MCF 10A (cell line): Measurements from ENCODE around the gene IARS2. TPM values are rescaled to one million over a fixed set of nuclear protein-coding genes. Genes with fewer than 3 reads are reported as not detected.

Experiments used
- Bru-seq: library from RNA; stranded (reverse); fragments of 400-500 nt; gene quantifications from one replicate; lab custom pipeline; 2021; lab: Mats Ljungman, UMichigan
- BruChase-seq, 2 experiments: library from RNA; stranded (reverse); fragments of 400-500 nt; gene quantifications; one replicate each; lab custom pipeline; 2021; lab: Mats Ljungman, UMichigan
- BruUV-seq: library from RNA; stranded (reverse); fragments of 400-500 nt; replicated peaks from 2 replicates; lab custom pipeline; 2021; lab: Mats Ljungman, UMichigan
- CTCF ChIA-PET: fragments of 300-600 bp; sonication (Branson Sonifier 250); formaldehyde crosslinking; extraction: SDS; loops from one replicate; lab custom pipeline; 2021; ENCODE audit warnings: antibody characterized with exemption, inconsistent platforms; lab: Yijun Ruan, JAX
- POLR2A ChIA-PET: fragments of 300-600, 350-650 bp; sonication (Branson Sonifier 250); formaldehyde crosslinking; extraction: SDS; loops from one replicate; lab custom pipeline; 2020; ENCODE audit warnings: antibody characterized with exemption, inconsistent platforms; lab: Yijun Ruan, JAX
- DNase-seq: peaks from one replicate; pipeline ENCODE4 v3.0.0-alpha.2; 2018; ENCODE audit not compliant: unreplicated experiment
- H3K27ac Mint-ChIP-seq: one replicate; pipeline ENCODE4 v1.8.0; 2022; ENCODE audit warnings: mild to moderate bottlenecking, low read depth, mixed read lengths; ENCODE audit not compliant: unreplicated experiment
- H3K27me3 Mint-ChIP-seq: one replicate; pipeline ENCODE4 v1.8.0; 2022; ENCODE audit warnings: mixed read lengths; ENCODE audit not compliant: insufficient read depth, unreplicated experiment
- H3K36me3 Mint-ChIP-seq: one replicate; pipeline ENCODE4 v1.8.0; 2022; ENCODE audit warnings: mild to moderate bottlenecking, moderate library complexity, mixed read lengths; ENCODE audit not compliant: insufficient read depth, unreplicated experiment
- H3K4me1 Mint-ChIP-seq: one replicate; pipeline ENCODE4 v1.8.0; 2022; ENCODE audit warnings: mixed read lengths; ENCODE audit not compliant: insufficient read depth, unreplicated experiment
- H3K4me3 Mint-ChIP-seq: one replicate; pipeline ENCODE4 v1.8.0; 2022; ENCODE audit warnings: mild to moderate bottlenecking, moderate library complexity, mixed read lengths; ENCODE audit not compliant: unreplicated experiment
- H3K9me3 Mint-ChIP-seq: one replicate; pipeline ENCODE4 v1.8.0; 2022; ENCODE audit warnings: mixed read lengths; ENCODE audit not compliant: unreplicated experiment
- intact Hi-C: fragments of 100-400 bp; cut with micrococcal nuclease; formaldehyde crosslinking; loops from 2 replicates; pipeline ENCODE4 v1.14.1; 2022
- long read RNA-seq: library from polyadenylated mRNA; stranded (forward); transcript quantifications from one replicate; pipeline ENCODE4 v2.0.0, GENCODE V29; 2022
- total RNA-seq: library from RNA; stranded (reverse); gene quantifications from 2 replicates; pipeline ENCODE4 v1.2.3, GENCODE V29; 2022
- TF ChIP-seq, protein P1 (sequence below): fragments of 200-600 bp; IDR thresholded peaks from one replicate; pipeline ENCODE4 v1.8.0; 2022; ENCODE audit warnings: antibody characterized with exemption, mild to moderate bottlenecking; ENCODE audit not compliant: unreplicated experiment

IARS2 gene
- total RNA-seq, result 151 and 158 TPM in 2 replicates
- percentile 88 among the genes with signal in this experiment for Bru-seq, nascent RNA
- percentile 95 among the genes with signal in this experiment for BruChase-seq, experiment 1, labeled RNA remaining after a 6-hour chase
- percentile 91 among the genes with signal in this experiment for BruChase-seq, experiment 2, labeled RNA remaining after a 2-hour chase
- long read RNA-seq, transcript IARS2-201 (23 exons, 3,560 nt), result major isoform, 461 of 523 reads
- long read RNA-seq, partial matches to known transcripts, result 46 of 523 reads
- long read RNA-seq, other reads (novel, unspliced or antisense), result 16 of 523 reads

- CTCF ChIA-PET, result interaction anchor here (0.7 to 1.3 kb wide), 4 partner anchors 13 to 97 kb away, joined by 3 to 5 read pairs (median 4); no protein-coding TSS in a partner anchor
- TF ChIP-seq, protein P1, sequence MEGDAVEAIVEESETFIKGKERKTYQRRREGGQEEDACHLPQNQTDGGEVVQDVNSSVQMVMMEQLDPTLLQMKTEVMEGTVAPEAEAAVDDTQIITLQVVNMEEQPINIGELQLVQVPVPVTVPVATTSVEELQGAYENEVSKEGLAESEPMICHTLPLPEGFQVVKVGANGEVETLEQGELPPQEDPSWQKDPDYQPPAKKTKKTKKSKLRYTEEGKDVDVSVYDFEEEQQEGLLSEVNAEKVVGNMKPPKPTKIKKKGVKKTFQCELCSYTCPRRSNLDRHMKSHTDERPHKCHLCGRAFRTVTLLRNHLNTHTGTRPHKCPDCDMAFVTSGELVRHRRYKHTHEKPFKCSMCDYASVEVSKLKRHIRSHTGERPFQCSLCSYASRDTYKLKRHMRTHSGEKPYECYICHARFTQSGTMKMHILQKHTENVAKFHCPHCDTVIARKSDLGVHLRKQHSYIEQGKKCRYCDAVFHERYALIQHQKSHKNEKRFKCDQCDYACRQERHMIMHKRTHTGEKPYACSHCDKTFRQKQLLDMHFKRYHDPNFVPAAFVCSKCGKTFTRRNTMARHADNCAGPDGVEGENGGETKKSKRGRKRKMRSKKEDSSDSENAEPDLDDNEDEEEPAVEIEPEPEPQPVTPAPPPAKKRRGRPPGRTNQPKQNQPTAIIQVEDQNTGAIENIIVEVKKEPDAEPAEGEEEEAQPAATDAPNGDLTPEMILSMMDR, result no peak
- Mint-ChIP-seq H3K9me3 (no peaks in the 10 kb centered on the region), H3K27me3 (no peaks in the 10 kb centered on the region), H3K4me1 (peaks cover 22% of the 10 kb centered on the region), H3K27ac (peak within 1 kb of the TSS; percentile 36), H3K36me3 (peaks cover 41% of the 10 kb centered on the region), H3K4me3 (peak within 1 kb of the TSS; percentile 79)
- intact Hi-C loops, result loop anchor here (1.0 kb wide), 1 partner anchor 48 kb away; the partner anchor contains the start of gene EPRS1
- DNase-seq, result peak; percentile 95
- TSS peak; percentile 27 for BruUV-seq
- POLR2A ChIA-PET, result interaction anchor here (0.6 to 2.4 kb wide), 12 partner anchors 8 to 1809 kb away, joined by 3 to 17 read pairs (median 3); partner anchors contain the start of genes EPRS1 and RRP15
Observed at GRCh38 chr1:220094016-220094911, at the start of gene IARS2. IARS2 (plus strand) TSS chr1:220094132; CDS start chr1:220094217, 85 bp downstream.

DNA sequence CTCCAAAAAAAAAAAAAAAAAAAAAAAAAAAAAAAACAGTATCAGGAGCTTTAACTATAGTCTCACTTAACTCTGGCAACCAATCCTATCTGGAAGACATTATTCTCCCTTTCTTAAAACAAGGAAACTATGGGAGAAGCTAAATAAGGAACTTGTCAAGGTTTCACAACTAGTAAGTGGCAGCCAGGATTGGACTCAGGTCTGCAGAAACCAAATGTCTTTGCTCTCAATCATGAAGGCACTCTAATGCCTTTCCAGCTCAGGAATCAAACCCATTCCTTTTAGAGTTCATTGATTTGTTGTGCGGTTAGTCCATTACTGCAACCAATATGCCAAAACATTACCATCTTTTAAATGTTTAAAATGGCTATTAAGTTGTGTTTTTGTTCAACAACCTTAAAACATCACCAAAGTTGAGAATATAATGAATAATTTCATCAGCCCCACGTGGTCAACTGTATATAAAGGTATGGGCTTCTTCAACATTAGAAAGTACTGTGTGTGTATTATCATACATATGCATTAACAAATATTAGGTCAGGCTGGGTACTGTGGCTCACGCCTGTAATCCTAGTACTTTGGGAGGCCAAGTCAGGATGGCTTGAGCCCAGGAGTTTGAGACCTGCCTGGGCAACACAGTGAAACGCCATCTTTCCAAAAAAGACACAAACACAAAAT is 49.1 kb upstream of the IARS2 start:
- no peaks in the 10 kb centered on the region for H3K27me3 Mint-ChIP-seq

DNA sequence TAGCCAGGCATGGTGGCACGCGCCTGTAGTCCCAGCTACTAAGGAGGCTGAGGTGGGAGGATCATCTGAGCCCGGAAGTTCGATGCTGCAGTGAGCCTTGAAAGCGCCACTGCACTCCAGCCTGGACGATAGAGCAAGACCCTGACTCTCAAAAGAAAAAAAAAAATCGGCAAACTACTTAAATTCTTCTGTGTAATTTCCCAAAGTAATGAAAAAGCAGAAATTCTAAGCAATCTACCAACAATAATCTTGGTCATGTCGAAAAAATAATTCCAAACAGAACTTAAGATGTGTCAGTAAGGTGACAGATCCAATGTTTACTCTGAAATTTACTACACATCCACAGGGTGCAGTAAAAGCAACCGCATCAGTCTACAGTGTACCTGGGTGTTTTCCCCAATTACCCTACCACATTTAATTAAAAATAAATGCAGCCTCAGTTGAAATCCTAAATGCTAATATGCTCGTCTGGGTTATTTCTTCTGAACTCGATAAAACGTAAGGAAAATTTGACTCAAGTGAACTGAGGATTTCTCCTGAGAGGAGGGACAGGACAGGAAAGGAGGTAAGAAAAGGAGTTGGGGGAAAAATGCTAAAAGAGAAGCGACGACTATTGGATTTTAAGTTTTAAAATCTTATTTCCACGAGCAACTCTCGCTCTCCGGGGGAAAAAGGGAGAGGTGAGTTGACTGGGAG is 48.4 kb upstream of the IARS2 start:
- H3K27me3 Mint-ChIP-seq, result no peaks in the 10 kb centered on the region
- no peaks in the 10 kb centered on the region for H3K9me3 Mint-ChIP-seq
- ChIA-PET CTCF (interaction anchor here (0.6 to 1.3 kb wide), 3 partner anchors 21 to 68 kb away, joined by 3 read pairs; no protein-coding TSS in a partner anchor), POLR2A (interaction anchor here (0.6 to 1.9 kb wide), 9 partner anchors 13 to 1167 kb away, joined by 3 to 17 read pairs (median 4); partner anchors contain the start of genes BPNT1 and IARS2)
- peak; percentile 63 for DNase-seq
- TF ChIP-seq, protein P1, result no peak
- intact Hi-C loops, result loop anchor here (1.0 kb wide), 1 partner anchor 49 kb away; the partner anchor contains the start of gene IARS2
- H3K4me3 Mint-ChIP-seq, result peak overlapping the region; percentile 100
- BruUV-seq, result no TSS peak
- peak overlapping the region; percentile 99 for H3K27ac Mint-ChIP-seq
- peaks cover 21% of the 10 kb centered on the region for H3K4me1 Mint-ChIP-seq
- peaks cover 49% of the 10 kb centered on the region for H3K36me3 Mint-ChIP-seq

More for the DNA sequence above, 49.1 kb upstream of the IARS2 start:
- intact Hi-C loops, result loop anchor here (5.0 kb wide), 1 partner anchor 38 kb away; no protein-coding TSS in a partner anchor
- POLR2A ChIA-PET, result interaction anchor here (0.6 to 1.5 kb wide), 7 partner anchors 12 to 53 kb away, joined by 3 to 7 read pairs (median 4); partner anchors contain the start of genes BPNT1 and IARS2
- TF ChIP-seq, protein P1, result no peak
- H3K4me1 Mint-ChIP-seq, result peaks cover 21% of the 10 kb centered on the region
- CTCF ChIA-PET, result interaction anchor here (0.6 to 1.3 kb wide), 5 partner anchors 20 to 113 kb away, joined by 3 to 6 read pairs (median 3); no protein-coding TSS in a partner anchor
- DNase-seq, result peak; percentile 33
- no peaks in the 10 kb centered on the region for H3K9me3 Mint-ChIP-seq
- H3K4me3 Mint-ChIP-seq, result peak overlapping the region; percentile 100
- H3K27ac Mint-ChIP-seq, result peak overlapping the region; percentile 99
- H3K36me3 Mint-ChIP-seq, result peaks cover 56% of the 10 kb centered on the region
- no TSS peak for BruUV-seq
